ENCODE data around the gene LIPH.

DNA sequence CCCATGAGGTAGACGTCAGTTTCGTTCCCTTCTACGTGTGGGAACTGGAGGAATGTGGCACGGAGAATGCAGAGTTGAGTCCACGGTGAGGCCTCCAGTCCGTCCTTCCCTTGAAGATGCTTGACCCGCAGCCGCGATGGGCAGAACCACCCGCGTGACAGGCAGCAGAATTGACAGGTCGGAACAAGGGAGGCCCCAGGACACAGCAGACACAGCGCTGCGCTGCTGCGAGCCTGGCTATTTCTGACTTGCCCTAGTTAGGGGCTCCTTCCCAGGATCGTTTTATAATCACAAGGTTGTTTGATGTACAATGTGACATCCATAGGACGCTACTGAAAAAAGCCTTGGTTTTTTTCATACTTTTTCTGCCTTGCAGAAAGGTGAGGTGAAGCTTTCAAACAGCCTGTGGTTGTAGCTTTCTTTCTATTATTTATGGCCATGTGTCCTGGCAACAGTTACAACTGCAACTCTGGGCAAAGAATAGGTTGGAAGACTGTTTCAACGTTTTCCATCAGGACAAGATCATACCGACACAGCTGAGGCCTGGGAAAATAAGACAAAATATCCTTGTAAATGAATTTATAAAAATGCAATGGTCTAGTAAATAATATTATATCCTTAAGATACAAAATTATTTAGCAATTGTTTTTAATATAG lies 43.9 kb downstream of the LIPH start:
- TF ChIP-seq, protein P1, sequence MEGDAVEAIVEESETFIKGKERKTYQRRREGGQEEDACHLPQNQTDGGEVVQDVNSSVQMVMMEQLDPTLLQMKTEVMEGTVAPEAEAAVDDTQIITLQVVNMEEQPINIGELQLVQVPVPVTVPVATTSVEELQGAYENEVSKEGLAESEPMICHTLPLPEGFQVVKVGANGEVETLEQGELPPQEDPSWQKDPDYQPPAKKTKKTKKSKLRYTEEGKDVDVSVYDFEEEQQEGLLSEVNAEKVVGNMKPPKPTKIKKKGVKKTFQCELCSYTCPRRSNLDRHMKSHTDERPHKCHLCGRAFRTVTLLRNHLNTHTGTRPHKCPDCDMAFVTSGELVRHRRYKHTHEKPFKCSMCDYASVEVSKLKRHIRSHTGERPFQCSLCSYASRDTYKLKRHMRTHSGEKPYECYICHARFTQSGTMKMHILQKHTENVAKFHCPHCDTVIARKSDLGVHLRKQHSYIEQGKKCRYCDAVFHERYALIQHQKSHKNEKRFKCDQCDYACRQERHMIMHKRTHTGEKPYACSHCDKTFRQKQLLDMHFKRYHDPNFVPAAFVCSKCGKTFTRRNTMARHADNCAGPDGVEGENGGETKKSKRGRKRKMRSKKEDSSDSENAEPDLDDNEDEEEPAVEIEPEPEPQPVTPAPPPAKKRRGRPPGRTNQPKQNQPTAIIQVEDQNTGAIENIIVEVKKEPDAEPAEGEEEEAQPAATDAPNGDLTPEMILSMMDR (IDR thresholded peaks at IDR 0.05; ENCODE audit: low read depth, low read length), result no peak
- TF ChIP-seq EZH2phosphoT487 (IDR thresholded peaks at IDR 0.05; ENCODE audit: low read depth), result no peak

Data from OCI-LY3 (cell line).